GM18526 (cell line): ENCODE measurements around the gene TNNI2.

Experiments used
- POLR2A ChIP-seq: IDR thresholded peaks from 3 replicates; pipeline ENCODE4 v1.6.1; 2011; ENCODE audit not compliant: insufficient read length; ENCODE audit errors: extremely low read depth

The TNNI2 gene

GRCh38 chr11:1881442-1882264, 42.9 kb downstream of the TNNI2 start:
- no peak for TF ChIP-seq POLR2A

DNA sequence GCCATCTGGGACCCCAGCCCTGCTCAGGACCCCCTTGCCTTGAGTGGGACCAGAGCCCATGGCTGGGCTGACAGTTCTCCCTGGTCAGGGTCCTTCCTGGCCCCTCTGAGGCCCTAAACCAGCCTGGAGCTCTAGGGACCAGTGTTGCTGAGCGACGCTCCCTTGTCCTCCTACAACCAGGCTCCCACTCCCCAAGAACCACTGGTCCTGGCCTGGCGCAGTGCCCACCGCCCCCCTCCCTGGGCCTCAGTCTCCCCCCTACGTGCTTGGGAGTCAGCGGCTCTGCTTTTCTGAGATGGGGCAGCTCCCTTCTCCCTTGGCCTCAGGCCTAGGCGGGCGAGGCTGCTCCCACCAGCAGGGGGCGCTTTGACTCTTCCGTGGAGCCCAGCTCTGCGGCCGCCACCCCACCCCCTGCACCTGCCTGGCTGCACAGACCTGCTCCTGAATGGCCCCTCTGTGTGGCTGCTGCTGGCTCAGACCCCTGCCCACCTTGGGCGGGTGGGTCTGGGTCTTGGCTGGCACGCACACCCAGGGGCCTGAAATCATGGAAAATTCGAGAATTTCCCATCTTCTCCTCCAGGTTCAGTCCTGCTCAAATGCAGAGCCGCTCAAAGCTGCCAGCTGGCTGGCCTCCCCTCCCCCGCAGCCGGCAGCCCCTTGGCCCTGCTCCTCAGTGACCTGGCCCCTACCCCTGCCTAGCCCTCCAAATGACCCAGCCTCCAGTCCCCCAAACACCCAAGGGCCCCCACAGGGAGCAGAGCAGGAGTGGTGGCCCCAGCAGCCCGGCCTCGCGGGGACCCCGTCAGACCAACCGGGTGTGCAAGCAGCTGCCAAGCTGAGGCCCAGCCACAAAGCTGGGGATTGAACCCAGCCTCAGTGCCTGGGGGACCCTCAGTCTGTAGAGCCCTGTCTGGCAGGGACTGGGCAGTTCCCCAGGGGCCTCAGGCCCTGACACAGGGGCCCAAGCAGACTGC, 43.8 kb downstream of the TNNI2 start:
- no peak for TF ChIP-seq POLR2A

DNA sequence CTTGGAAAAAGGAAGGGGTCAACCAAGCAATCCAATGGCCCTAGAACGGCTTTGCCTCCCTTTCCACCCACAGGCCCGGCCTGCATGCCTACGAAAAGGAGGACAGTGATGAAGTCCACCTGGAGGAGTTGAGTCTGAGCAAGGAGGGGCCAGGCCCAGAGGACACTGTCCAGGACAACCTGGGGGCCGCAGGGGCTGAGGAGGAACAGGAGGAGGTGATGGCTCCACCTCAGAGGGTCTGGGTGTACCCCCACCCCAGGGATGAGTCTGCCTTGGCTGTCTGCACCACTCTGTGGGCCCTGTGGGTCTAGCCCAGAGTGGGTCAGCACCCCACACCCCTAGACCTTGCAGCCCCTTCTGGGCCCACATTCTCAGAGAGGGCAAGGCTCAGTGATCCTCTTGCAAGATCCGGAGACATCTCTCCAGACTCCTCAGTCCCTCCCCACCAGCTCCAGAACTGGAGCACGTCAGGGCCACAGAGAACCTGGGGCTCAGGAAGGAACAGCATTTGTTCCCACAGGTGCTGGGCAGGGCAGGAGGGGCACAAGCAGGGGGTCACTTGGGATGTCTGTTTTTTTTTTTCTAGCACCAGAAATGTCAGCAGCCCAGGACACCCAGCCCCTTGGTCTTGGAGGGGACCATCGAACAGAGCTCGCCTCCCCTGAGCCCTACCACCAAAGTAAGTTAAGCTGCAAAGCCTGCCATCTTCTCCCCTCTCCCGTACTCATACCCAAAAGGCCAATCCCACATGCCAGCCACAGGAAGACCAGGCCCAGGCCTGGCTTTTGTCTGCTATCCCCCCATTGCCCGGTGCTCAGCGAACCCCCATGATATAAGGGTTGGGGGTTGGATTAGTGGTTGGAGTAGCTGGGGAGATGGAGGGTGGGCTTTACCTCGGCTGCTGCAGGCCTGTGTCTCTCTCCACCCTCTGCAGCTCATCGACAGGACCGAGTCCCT, 44.8 kb downstream of the TNNI2 start:
- TF ChIP-seq POLR2A: no peak

- TF ChIP-seq POLR2A: no peak
These were observed 45.5 kb downstream of the TNNI2 start for GRCh38 chr11:1884303-1884700.

GRCh38 chr11:1887451-1888346, 48.9 kb downstream of the TNNI2 start:
- TF ChIP-seq POLR2A: no peak

- TF ChIP-seq POLR2A: no peak
These were observed 49.6 kb downstream of the TNNI2 start for GRCh38 chr11:1888347-1888753.

- no peak for TF ChIP-seq POLR2A
These were observed 50.0 kb downstream of the TNNI2 start for GRCh38 chr11:1888811-1889210.

GRCh38 chr11:1889224-1889930, 50.6 kb downstream of the TNNI2 start:
- no peak for TF ChIP-seq POLR2A

DNA sequence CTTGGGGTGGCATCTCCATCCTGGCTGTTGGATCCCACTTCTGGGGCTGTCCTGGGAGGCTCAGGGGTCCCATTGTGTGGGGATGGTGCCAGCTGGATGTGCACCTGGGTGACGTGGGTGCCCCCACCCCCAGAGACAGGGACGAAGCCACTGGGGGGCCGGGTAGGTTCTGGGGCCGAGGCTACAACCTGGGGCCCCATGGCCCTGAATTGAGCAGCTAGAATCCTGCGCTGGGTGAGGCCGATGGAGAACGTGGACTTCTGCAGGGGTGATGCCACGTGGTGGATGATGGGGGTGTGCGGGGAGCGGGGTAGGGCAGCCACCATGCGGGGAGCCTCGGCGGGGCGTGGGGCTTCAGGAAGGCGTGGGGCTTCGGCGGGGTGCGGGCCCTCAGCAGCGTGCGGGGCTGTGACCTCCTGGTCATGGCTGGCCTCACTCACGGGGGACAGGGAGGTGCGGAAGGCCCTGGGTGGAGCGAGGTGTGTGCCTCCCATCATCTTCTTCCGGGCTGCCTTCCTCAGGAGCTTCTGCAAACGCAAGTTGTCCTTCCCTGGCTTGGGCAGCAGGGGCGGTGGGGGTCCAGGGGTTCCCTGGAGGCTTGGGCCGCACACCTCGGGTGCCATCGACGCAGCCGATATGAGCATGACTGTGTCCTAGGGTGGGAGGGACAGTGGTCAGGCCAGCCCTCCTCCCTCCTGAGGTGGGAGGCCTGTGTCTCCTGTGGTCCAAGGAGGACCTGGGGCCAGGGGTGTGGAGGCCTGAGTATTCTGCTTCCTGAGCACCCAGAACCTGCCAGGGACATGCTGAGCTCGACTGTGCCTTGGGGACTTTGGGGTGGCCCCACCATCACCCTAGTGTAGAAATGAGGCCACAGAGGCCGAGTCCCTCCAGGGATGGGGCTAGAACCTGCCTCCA, 51.4 kb downstream of the TNNI2 start:
- no peak for TF ChIP-seq POLR2A
